Measurements from ENCODE around the gene SNX13.

GRCh38 chr7:17806631-17807030 lies 133.7 kb downstream of the SNX13 start:
- TF ChIP-seq CTCF (IDR thresholded peaks at IDR 0.05) (no peak), POLR2A (IDR thresholded peaks at IDR 0.05) (no peak)

All from esophagus squamous epithelium (tissue), 4 donors.